SK-N-MC (cell line): Measurements from ENCODE around the gene BPIFB1.

ENCODE experiments used
- DNase-seq: peaks from one replicate; pipeline ENCODE4 v3.0.0-alpha.2; 2011; ENCODE audit warnings: low read depth, low spot score
- H3K27ac ChIP-seq: fragments of 200-600 bp; sonication (generic); 2 replicates; pipeline ENCODE4 v1.5.1; 2016; ENCODE audit warnings: mixed run types
- H3K36me3 ChIP-seq: fragments of 200-600 bp; sonication (generic); 2 replicates; pipeline ENCODE4 v1.6.1; 2017; ENCODE audit warnings: antibody characterized with exemption, low read length, mixed read lengths; ENCODE audit not compliant: insufficient read depth
- H3K4me3 ChIP-seq: fragments of 200-600 bp; sonication (generic); 2 replicates; pipeline ENCODE4 v1.5.1; 2016
- H3K9ac ChIP-seq: fragments of 200-600 bp; sonication (generic); 2 replicates; pipeline ENCODE4 v1.8.0; 2017; ENCODE audit warnings: mixed run types, mixed read lengths; ENCODE audit not compliant: insufficient read length
- H3K9me3 ChIP-seq: fragments of 200-600 bp; sonication (generic); 2 replicates; pipeline ENCODE4 v1.6.1; 2017; ENCODE audit warnings: low read depth, mild to moderate bottlenecking, antibody characterized with exemption, low read length, moderate library complexity, mixed read lengths
- EZH2 ChIP-seq: fragments of 200-600 bp; sonication (generic); IDR thresholded peaks from one replicate; pipeline ENCODE4 v1.6.1; 2017; ENCODE audit warnings: antibody characterized with exemption
- FOXP2 ChIP-seq: optimal IDR thresholded peaks from 2 replicates; pipeline ENCODE3; 2011; ENCODE audit warnings: mild to moderate bottlenecking, moderate library complexity; ENCODE audit not compliant: insufficient read depth; ENCODE audit errors: extremely low read length, control extremely low read depth
- POLR2AphosphoS5 ChIP-seq: IDR thresholded peaks from 2 replicates; pipeline ENCODE4 v1.6.1; 2012; ENCODE audit warnings: mild to moderate bottlenecking, low read depth, low read length, borderline replicate concordance

The BPIFB1 gene

DNA sequence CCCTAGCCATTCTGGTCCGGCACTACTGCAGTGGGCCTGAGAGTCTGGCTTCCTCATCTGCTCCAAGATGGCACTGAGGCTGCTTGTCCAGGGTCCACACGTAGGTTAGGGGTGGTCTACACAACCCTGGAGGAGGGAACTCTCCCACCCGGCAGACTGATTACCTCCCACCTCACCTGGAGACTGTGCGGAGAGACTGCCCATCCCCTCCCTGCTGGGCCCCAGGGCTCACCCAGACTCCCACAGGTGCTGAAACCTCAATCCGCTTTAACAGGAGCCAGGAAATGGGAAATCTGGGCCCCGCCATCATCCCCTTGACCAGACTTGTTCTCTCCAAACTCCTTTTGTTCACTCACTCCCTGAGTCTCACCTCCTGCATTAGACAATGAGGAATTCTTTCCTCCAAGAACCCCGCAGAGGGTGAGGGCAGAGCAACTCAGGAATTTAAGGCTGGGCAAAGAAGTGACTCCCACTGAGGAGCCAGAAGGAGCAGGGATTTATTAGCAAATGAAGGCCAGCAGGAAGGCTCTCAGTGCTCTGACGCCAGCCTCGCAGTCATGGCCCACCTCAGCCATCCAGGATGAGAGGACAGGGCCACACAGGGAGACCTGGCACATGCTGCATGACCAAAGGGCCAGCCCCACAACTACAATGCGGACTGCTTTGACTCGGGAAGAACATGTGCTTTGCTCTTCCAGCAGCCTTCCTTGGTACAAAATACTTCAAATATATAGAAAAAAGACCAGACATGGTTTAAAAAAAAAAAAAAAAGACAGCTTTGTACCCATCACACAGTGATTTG lies 65.3 kb downstream of the BPIFB1 start:
- no peak for DNase-seq
- Histone ChIP-seq H3K36me3 (no peaks in the 10 kb centered on the region), H3K4me3 (no peak overlapping the region), H3K9me3 (no peaks in the 10 kb centered on the region), H3K9ac (no peak overlapping the region), H3K27ac (no peak overlapping the region)
- TF ChIP-seq FOXP2 (no peak), EZH2 (no peak), POLR2AphosphoS5 (no peak)

DNA sequence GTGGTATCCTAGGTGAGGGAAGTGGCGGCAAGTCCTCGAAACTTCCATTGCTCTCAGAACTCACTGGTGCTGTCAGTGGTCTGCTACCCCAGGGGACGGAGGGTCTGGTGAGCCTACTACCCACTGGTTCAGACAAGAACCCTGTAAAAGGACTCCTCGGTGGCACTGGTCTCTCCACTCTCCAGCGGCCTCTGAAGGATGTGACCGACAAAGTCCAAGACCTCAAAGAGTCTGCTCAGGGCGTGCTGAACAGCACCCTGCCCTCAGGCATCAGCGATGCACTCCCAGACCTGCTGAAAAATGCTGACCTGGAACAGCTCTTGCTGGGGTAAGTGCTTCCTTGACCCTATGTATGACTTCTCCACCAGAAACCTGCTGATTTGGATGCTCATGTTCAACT lies 66.5 kb downstream of the BPIFB1 start:
- Histone ChIP-seq H3K9ac (no peak overlapping the region), H3K4me3 (no peak overlapping the region), H3K36me3 (no peaks in the 10 kb centered on the region), H3K27ac (no peak overlapping the region), H3K9me3 (no peaks in the 10 kb centered on the region)
- no peak for DNase-seq
- no peak for TF ChIP-seq FOXP2
- no peak for TF ChIP-seq EZH2
- TF ChIP-seq POLR2AphosphoS5, result no peak

- H3K27ac ChIP-seq, result no peak overlapping the region
- no peaks in the 10 kb centered on the region for H3K36me3 ChIP-seq
- no peak for DNase-seq
- H3K9ac ChIP-seq, result no peak overlapping the region
- H3K9me3 ChIP-seq, result no peaks in the 10 kb centered on the region
- TF ChIP-seq POLR2AphosphoS5, result no peak
- no peak for TF ChIP-seq FOXP2
- no peak for TF ChIP-seq EZH2
- no peak overlapping the region for H3K4me3 ChIP-seq
Observed at GRCh38 chr20:33351696-33352095, 68.7 kb downstream of the BPIFB1 start.

DNA sequence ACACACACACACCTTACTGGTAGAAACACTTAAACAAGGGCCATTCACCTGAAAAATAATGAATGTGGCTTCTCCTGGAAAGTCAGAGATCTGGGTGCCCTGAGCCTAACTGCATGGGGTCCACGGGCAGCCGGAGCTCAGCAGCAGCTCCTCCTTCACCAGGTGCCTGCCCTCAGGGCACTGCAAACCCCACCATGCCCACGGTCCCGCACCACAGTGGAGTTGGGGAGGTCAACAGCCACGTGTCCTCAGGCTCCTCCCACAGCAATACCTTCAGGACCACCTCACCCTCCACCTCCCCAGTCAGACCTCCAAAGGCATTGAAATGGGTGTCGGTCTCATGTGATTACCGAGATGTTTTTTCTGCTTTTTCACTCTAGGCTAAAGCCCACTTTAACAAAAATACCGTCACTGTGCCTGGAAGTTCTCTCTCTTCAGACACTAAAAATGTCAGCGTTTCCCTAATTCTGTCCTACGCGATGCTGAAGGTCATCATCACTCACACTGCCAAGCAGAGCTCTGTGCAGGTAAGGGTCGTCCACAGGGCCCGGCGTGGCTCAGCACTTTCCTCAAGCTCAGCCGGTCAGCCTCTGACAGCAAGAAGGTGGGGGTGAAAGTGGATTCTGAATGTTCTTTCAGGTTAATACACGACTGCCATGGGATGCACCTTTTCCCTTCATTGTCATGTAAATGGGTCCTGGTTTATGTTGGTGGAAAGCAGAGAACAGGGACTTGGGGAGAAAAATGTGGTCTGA lies 69.4 kb downstream of the BPIFB1 start:
- Histone ChIP-seq H3K4me3 (no peak overlapping the region), H3K36me3 (0 out of 2 replicates have a peak, but pooled peaks cover 2% of the 10 kb centered on the region), H3K9ac (no peak overlapping the region), H3K9me3 (no peaks in the 10 kb centered on the region), H3K27ac (no peak overlapping the region)
- no peak for DNase-seq
- TF ChIP-seq POLR2AphosphoS5 (no peak), EZH2 (no peak), FOXP2 (no peak)

DNA sequence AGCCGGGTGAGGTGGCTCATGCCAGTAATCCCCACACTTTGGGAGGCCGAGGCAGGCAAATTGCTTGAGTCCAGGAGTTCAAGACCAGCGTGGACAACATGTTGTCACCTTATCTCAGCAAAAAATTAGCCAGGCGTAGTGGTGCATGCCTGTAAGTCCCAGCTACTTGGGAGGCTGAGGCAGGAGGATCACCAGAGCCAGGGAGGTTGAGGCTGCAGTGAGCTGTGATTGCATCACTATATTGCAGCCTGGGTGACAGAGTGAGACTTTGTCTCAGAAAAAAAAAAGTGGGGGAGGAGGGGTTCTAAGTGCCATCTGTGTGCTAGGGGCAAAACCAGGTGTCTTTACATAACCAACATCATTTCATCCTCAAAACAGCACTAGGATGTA lies 70.0 kb downstream of the BPIFB1 start:
- H3K27ac ChIP-seq, result no peak overlapping the region
- H3K9me3 ChIP-seq, result no peaks in the 10 kb centered on the region
- TF ChIP-seq FOXP2 (no peak), POLR2AphosphoS5 (no peak), EZH2 (no peak)
- 0 out of 2 replicates have a peak, but pooled peaks cover 4% of the 10 kb centered on the region for H3K36me3 ChIP-seq
- DNase-seq, result no peak
- no peak overlapping the region for H3K4me3 ChIP-seq
- no peak overlapping the region for H3K9ac ChIP-seq
